HCT116 (cell line): Measurements from ENCODE around the gene BCR. TPM values are rescaled to one million over a fixed set of nuclear protein-coding genes. Genes with fewer than 3 reads are reported as not detected.

ENCODE experiments used
- ATAC-seq: fragments of 200-7000 bp; cut with Tn5 transposase; 2 replicates; pipeline ENCODE4 v1.9.1; 2020; ENCODE audit warnings: mild to moderate bottlenecking, moderate library complexity
- BruUV-seq: library from RNA; stranded (reverse); fragments of 400-500 nt; replicated peaks from 2 replicates; lab custom pipeline; 2021; lab: Mats Ljungman, UMichigan
- CTCF ChIA-PET: fragments of 300-600 bp; sonication (Branson Sonifier 250); formaldehyde crosslinking; loops from one replicate; lab custom pipeline; 2021; ENCODE audit warnings: antibody characterized with exemption; lab: Charles Lee
- POLR2A ChIA-PET: fragments of 300-600, 350-600 bp; sonication (Branson Sonifier 250); formaldehyde crosslinking; loops from one replicate; lab custom pipeline; 2021; ENCODE audit warnings: antibody characterized with exemption; lab: Charles Lee
- RAD21 ChIA-PET, 2 experiments: fragments of 300-600 bp; sonication (Branson Sonifier 250); formaldehyde crosslinking; loops; one replicate each; lab custom pipeline; 2023; ENCODE audit warnings: low total read pairs in 2 of 2; ENCODE audit not compliant: uncharacterized antibody in 2 of 2, unreplicated experiment in 2 of 2, low non-redundant PET in 1 of 2; lab: Charles Lee
- DNase-seq: peaks from one replicate; pipeline ENCODE4 v3.0.0-alpha.2; 2010; ENCODE audit warnings: low read depth, low spot score
- H2AFZ ChIP-seq: fragments of 200-600 bp; shearing (Covaris generic), sonication (generic); 2 replicates; pipeline ENCODE4 v1.6.1; 2017; ENCODE audit warnings: low read depth, mixed run types, mixed read lengths, antibody characterized with exemption, low read length; ENCODE audit not compliant: poor library complexity, severe bottlenecking
- H3K27ac ChIP-seq: 2 replicates; pipeline ENCODE4 v1.5.1; 2012; ENCODE audit warnings: low read depth, low read length
- H3K27me3 ChIP-seq: fragments of 200-600 bp; sonication (generic); 2 replicates; pipeline ENCODE4 v1.6.1; 2016; ENCODE audit warnings: mixed run types, low read length, mixed read lengths; ENCODE audit not compliant: insufficient read depth
- H3K36me3 ChIP-seq, 2 experiments: fragments of 200-500 bp in 1 of 2; fragments of 200-600 bp in 1 of 2; sonication (Bioruptor generic) in 1 of 2; sonication (generic) in 1 of 2; 2 replicates each; pipeline versions ENCODE4 v1.5.1 to v1.6.1; 2014 to 2016; ENCODE audit warnings: low read length in 2 of 2, inconsistent platforms in 1 of 2, mixed read lengths in 1 of 2, mixed run types in 1 of 2; ENCODE audit not compliant: insufficient read depth in 2 of 2, control insufficient read depth in 1 of 2
- H3K4me1 ChIP-seq, 2 experiments: fragments of 200-600 bp in 1 of 2; sonication (generic) in 1 of 2; 2 replicates each; pipeline versions ENCODE4 v1.5.1 to v1.6.1; 2012 to 2017; ENCODE audit warnings: low read length in 2 of 2, inconsistent platforms in 1 of 2, mild to moderate bottlenecking in 1 of 2, mixed read lengths in 1 of 2, mixed run types in 1 of 2, moderate library complexity in 1 of 2; ENCODE audit not compliant: insufficient read depth in 2 of 2, control insufficient read depth in 1 of 2
- H3K4me2 ChIP-seq: fragments of 200-600 bp; sonication (generic); 2 replicates; pipeline ENCODE4 v1.6.1; 2017; ENCODE audit warnings: mixed run types, low read length, mixed read lengths
- H3K4me3 ChIP-seq, 2 experiments: fragments of 200-600 bp in 1 of 2; sonication (generic) in 1 of 2; replicated peaks in 1 of 2; 2 replicates each; pipeline ENCODE4 v1.5.1; 2011 to 2016; ENCODE audit warnings: low read length in 2 of 2, control low read depth in 1 of 2, low read depth in 1 of 2, mild to moderate bottlenecking in 1 of 2, mixed read lengths in 1 of 2, mixed run types in 1 of 2
- H3K79me2 ChIP-seq: fragments of 200-600 bp; sonication (generic); 2 replicates; pipeline ENCODE4 v1.6.1; 2017; ENCODE audit warnings: mild to moderate bottlenecking, mixed run types, low read length, moderate library complexity, mixed read lengths; ENCODE audit not compliant: insufficient read depth
- H3K9ac ChIP-seq: fragments of 200-600 bp; sonication (generic); 2 replicates; pipeline ENCODE4 v1.6.1; 2016; ENCODE audit warnings: low read length, mixed read lengths
- H3K9me2 ChIP-seq: fragments of 200-600 bp; sonication (generic), shearing (Covaris generic); 2 replicates; pipeline ENCODE4 v1.6.1; 2017; ENCODE audit warnings: mixed run types, mild to moderate bottlenecking, moderate library complexity; ENCODE audit not compliant: insufficient read depth
- H3K9me3 ChIP-seq, 2 experiments: fragments of 200-500 bp in 1 of 2; fragments of 200-600 bp in 1 of 2; sonication (Bioruptor generic) in 1 of 2; sonication (generic) in 1 of 2; 2 replicates each; pipeline ENCODE4 v1.6.1; 2014 to 2017; ENCODE audit warnings: low read length in 2 of 2, mixed read lengths in 2 of 2, inconsistent platforms in 1 of 2, low read depth in 1 of 2, mild to moderate bottlenecking in 1 of 2, mixed run types in 1 of 2, moderate library complexity in 1 of 2; ENCODE audit not compliant: control insufficient read depth in 1 of 2, insufficient read depth in 1 of 2
- H4K20me1 ChIP-seq: fragments of 200-600 bp; sonication (generic), shearing (Covaris generic); 2 replicates; pipeline ENCODE4 v1.6.1; 2017; ENCODE audit warnings: mixed run types, mild to moderate bottlenecking, moderate library complexity; ENCODE audit not compliant: insufficient read depth
- CBX3 ChIP-seq: IDR thresholded peaks from 2 replicates; pipeline ENCODE4 v1.6.1; 2012; ENCODE audit warnings: low read depth
- CEBPB ChIP-seq: IDR thresholded peaks from 2 replicates; pipeline ENCODE4 v1.6.1; 2012; ENCODE audit warnings: low read depth
- EGR1 ChIP-seq: IDR thresholded peaks from 2 replicates; pipeline ENCODE4 v1.6.1; 2012; ENCODE audit warnings: low read depth
- ELF1 ChIP-seq: IDR thresholded peaks from 2 replicates; pipeline ENCODE4 v1.6.1; 2012; ENCODE audit warnings: low read depth, borderline replicate concordance
- EZH2 ChIP-seq: fragments of 200-600 bp; sonication (generic); IDR thresholded peaks from 2 replicates; pipeline ENCODE4 v1.6.1; 2017; ENCODE audit warnings: antibody characterized with exemption, mixed run types
- EZH2phosphoT487 ChIP-seq: fragments of 200-600 bp; IDR thresholded peaks from 2 replicates; pipeline ENCODE4 v1.6.1; 2018; ENCODE audit warnings: antibody characterized with exemption, borderline replicate concordance
- FOSL1 ChIP-seq: IDR thresholded peaks from 2 replicates; pipeline ENCODE4 v1.6.1; 2012; ENCODE audit warnings: low read depth
- POLR2A ChIP-seq: IDR thresholded peaks from 2 replicates; pipeline ENCODE4 v1.7.0; 2011; ENCODE audit warnings: borderline replicate concordance; ENCODE audit not compliant: insufficient read depth, insufficient read length; ENCODE audit errors: extremely low read depth
- POLR2AphosphoS5 ChIP-seq: IDR thresholded peaks from 2 replicates; pipeline ENCODE4 v1.6.1; 2011; ENCODE audit warnings: mild to moderate bottlenecking, low read depth, low read length, moderate library complexity
- RAD21 ChIP-seq: IDR thresholded peaks from 2 replicates; pipeline ENCODE4 v1.6.1; 2012; ENCODE audit warnings: low read depth, mild to moderate bottlenecking
- SP1 ChIP-seq: IDR thresholded peaks from 2 replicates; pipeline ENCODE4 v1.6.1; 2012; ENCODE audit warnings: low read depth
- SRF ChIP-seq: IDR thresholded peaks from 2 replicates; pipeline ENCODE4 v1.6.1; 2012; ENCODE audit warnings: low read depth
- TCF7L2 ChIP-seq: IDR thresholded peaks from 2 replicates; pipeline ENCODE4 v1.7.0; 2011; ENCODE audit warnings: borderline replicate concordance, inconsistent platforms; ENCODE audit not compliant: insufficient read depth, insufficient read length; ENCODE audit errors: extremely low read depth
- YY1 ChIP-seq: IDR thresholded peaks from 2 replicates; pipeline ENCODE4 v1.6.1; 2011; ENCODE audit warnings: low read length, low read depth, moderate library complexity, mild to moderate bottlenecking; ENCODE audit not compliant: insufficient replicate concordance; ENCODE audit errors: extremely low read depth
- ZNF274 ChIP-seq: fragments of 200-500 bp; sonication (Bioruptor generic); IDR thresholded peaks from 2 replicates; pipeline ENCODE4 v1.6.1; 2014; ENCODE audit warnings: mild to moderate bottlenecking, low read depth, low read length, inconsistent platforms
- intact Hi-C: fragments of 100-400 bp; cut with micrococcal nuclease; formaldehyde crosslinking; loops from 2 replicates; pipeline ENCODE4 v1.10.0; 2022
- total RNA-seq: library from RNA; stranded (reverse); gene quantifications from one replicate; pipeline ENCODE4 v1.2.1, GENCODE V29; 2021; ENCODE audit not compliant: unreplicated experiment
- TF ChIP-seq, protein P1 (sequence below): IDR thresholded peaks from 2 replicates; pipeline ENCODE4 v1.6.1; 2011; ENCODE audit warnings: mild to moderate bottlenecking, low read length, moderate library complexity; ENCODE audit not compliant: insufficient replicate concordance; ENCODE audit errors: extremely low read depth
- TF ChIP-seq, protein P2 (sequence below): IDR thresholded peaks from 2 replicates; pipeline ENCODE4 v1.6.1; 2012; ENCODE audit warnings: low read depth
- TF ChIP-seq, protein P3 (sequence below), 3 experiments: fragments of 200-600 bp in 1 of 3; sonication (generic) in 1 of 3; IDR thresholded peaks in 2 of 3; conservative IDR thresholded peaks in 1 of 3; 2 replicates each; pipeline ENCODE4 v1.5.1; 2012 to 2017; ENCODE audit warnings: low read depth in 2 of 3, low read length in 2 of 3, antibody characterized with exemption in 1 of 3, borderline replicate concordance in 1 of 3, control low read depth in 1 of 3, mild to moderate bottlenecking in 1 of 3, mixed read lengths in 1 of 3, mixed run types in 1 of 3, moderate library complexity in 1 of 3; ENCODE audit not compliant: insufficient read depth in 1 of 3
- TF ChIP-seq, protein P4 (sequence below): IDR thresholded peaks from 2 replicates; pipeline ENCODE4 v1.6.1; 2012

Gene BCR
- total RNA-seq, 1 experiment from 2014 or later: 39.7 TPM

DNA sequence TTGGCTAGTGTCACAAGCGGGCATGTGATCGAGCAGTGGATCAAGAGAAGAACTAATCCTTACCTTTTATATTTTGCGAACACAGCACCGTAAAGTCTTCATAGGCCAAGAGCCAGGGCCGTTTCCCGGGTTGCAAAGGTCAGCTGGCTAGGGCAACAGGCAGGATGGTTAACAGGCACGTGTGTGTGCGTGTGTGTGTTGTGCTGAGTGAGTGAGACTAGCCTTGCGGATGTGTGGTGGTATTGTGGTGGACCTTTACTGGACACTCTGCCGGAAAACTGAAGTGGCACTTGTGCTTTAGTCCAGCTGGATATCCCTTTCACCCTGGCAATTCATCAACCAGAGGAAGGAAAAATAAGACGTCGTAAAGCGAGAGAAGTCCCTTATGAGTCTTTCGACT lies 176.7 kb downstream of the BCR start:
- H3K79me2 ChIP-seq: no peaks in the 10 kb centered on the region
- no peaks in the 10 kb centered on the region for H4K20me1 ChIP-seq
- CTCF ChIA-PET: no interaction called here
- RAD21 ChIA-PET: no interaction called here
- H3K9me3 ChIP-seq: no peaks in the 10 kb centered on the region
- H3K9ac ChIP-seq: no peak overlapping the region
- BruUV-seq: no TSS peak
- no peaks in the 10 kb centered on the region for H3K4me1 ChIP-seq
- H3K4me3 ChIP-seq: no peak overlapping the region
- TF ChIP-seq YY1 (no peak), TCF7L2 (no peak), FOSL1 (no peak), CBX3 (no peak), POLR2AphosphoS5 (no peak), EZH2phosphoT487 (no peak), ZNF274 (no peak), SP1 (no peak), EGR1 (no peak), CEBPB (no peak), EZH2 (no peak), POLR2A (no peak), ELF1 (no peak), RAD21 (no peak), SRF (no peak)
- TF ChIP-seq, protein P1, sequence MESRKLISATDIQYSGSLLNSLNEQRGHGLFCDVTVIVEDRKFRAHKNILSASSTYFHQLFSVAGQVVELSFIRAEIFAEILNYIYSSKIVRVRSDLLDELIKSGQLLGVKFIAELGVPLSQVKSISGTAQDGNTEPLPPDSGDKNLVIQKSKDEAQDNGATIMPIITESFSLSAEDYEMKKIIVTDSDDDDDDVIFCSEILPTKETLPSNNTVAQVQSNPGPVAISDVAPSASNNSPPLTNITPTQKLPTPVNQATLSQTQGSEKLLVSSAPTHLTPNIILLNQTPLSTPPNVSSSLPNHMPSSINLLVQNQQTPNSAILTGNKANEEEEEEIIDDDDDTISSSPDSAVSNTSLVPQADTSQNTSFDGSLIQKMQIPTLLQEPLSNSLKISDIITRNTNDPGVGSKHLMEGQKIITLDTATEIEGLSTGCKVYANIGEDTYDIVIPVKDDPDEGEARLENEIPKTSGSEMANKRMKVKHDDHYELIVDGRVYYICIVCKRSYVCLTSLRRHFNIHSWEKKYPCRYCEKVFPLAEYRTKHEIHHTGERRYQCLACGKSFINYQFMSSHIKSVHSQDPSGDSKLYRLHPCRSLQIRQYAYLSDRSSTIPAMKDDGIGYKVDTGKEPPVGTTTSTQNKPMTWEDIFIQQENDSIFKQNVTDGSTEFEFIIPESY: no peak
- TF ChIP-seq, protein P2, sequence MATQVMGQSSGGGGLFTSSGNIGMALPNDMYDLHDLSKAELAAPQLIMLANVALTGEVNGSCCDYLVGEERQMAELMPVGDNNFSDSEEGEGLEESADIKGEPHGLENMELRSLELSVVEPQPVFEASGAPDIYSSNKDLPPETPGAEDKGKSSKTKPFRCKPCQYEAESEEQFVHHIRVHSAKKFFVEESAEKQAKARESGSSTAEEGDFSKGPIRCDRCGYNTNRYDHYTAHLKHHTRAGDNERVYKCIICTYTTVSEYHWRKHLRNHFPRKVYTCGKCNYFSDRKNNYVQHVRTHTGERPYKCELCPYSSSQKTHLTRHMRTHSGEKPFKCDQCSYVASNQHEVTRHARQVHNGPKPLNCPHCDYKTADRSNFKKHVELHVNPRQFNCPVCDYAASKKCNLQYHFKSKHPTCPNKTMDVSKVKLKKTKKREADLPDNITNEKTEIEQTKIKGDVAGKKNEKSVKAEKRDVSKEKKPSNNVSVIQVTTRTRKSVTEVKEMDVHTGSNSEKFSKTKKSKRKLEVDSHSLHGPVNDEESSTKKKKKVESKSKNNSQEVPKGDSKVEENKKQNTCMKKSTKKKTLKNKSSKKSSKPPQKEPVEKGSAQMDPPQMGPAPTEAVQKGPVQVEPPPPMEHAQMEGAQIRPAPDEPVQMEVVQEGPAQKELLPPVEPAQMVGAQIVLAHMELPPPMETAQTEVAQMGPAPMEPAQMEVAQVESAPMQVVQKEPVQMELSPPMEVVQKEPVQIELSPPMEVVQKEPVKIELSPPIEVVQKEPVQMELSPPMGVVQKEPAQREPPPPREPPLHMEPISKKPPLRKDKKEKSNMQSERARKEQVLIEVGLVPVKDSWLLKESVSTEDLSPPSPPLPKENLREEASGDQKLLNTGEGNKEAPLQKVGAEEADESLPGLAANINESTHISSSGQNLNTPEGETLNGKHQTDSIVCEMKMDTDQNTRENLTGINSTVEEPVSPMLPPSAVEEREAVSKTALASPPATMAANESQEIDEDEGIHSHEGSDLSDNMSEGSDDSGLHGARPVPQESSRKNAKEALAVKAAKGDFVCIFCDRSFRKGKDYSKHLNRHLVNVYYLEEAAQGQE: no peak
- TF ChIP-seq, protein P3, sequence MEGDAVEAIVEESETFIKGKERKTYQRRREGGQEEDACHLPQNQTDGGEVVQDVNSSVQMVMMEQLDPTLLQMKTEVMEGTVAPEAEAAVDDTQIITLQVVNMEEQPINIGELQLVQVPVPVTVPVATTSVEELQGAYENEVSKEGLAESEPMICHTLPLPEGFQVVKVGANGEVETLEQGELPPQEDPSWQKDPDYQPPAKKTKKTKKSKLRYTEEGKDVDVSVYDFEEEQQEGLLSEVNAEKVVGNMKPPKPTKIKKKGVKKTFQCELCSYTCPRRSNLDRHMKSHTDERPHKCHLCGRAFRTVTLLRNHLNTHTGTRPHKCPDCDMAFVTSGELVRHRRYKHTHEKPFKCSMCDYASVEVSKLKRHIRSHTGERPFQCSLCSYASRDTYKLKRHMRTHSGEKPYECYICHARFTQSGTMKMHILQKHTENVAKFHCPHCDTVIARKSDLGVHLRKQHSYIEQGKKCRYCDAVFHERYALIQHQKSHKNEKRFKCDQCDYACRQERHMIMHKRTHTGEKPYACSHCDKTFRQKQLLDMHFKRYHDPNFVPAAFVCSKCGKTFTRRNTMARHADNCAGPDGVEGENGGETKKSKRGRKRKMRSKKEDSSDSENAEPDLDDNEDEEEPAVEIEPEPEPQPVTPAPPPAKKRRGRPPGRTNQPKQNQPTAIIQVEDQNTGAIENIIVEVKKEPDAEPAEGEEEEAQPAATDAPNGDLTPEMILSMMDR (IDR thresholded peaks at IDR 0.05 in 2 of 3, conservative IDR thresholded peaks at IDR 0.05 in 1 of 3; ENCODE audit: borderline replicate concordance in 1 of 3, insufficient read depth in 1 of 3, low read depth in 2 of 3, low read length in 2 of 3): no peak
- TF ChIP-seq, protein P4, sequence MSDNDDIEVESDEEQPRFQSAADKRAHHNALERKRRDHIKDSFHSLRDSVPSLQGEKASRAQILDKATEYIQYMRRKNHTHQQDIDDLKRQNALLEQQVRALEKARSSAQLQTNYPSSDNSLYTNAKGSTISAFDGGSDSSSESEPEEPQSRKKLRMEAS: no peak
- H3K4me2 ChIP-seq: no peak overlapping the region
- no peak overlapping the region for H2AFZ ChIP-seq
- no peak for ATAC-seq
- intact Hi-C loops: no loop called here
- no peak overlapping the region for H3K27ac ChIP-seq
- DNase-seq: no peak
- no peaks in the 10 kb centered on the region for H3K36me3 ChIP-seq
- peaks cover 20% of the 10 kb centered on the region for H3K27me3 ChIP-seq
- no peaks in the 10 kb centered on the region for H3K9me2 ChIP-seq
- POLR2A ChIA-PET: no interaction called here
